Esophagus squamous epithelium (tissue), 5 donors: ENCODE measurements around the gene EGFR. TPM values are rescaled to one million over a fixed set of nuclear protein-coding genes. Genes with fewer than 3 reads are reported as not detected.

Source experiments
- DNase-seq: peaks from one replicate; lab custom pipeline; 2025; lab: John Stamatoyannopoulos, UW
- H3K27ac ChIP-seq, 4 donors: fragments of 200-600 bp; sonication (generic); one replicate each; pipeline ENCODE4 v1.5.1; 2016 to 2019; ENCODE audit warnings: mild to moderate bottlenecking in 1 of 4
- H3K27me3 ChIP-seq, 4 donors: fragments of 200-600 bp; sonication (generic); 1 replicate in 3 of 4; 2 replicates in 1 of 4; pipeline versions ENCODE4 v1.5.1 to v1.6.0; 2017 to 2021; ENCODE audit warnings: antibody characterized with exemption in 1 of 4
- H3K36me3 ChIP-seq, 3 donors: fragments of 200-600 bp; sonication (generic); one replicate each; pipeline ENCODE4 v1.5.1; 2016 to 2019
- H3K4me1 ChIP-seq, 3 donors: fragments of 200-600 bp; sonication (generic); one replicate each; pipeline ENCODE4 v1.5.1; 2017 to 2019
- H3K4me3 ChIP-seq, 4 donors: fragments of 200-600 bp; sonication (generic); 1 replicate in 3 of 4; 2 replicates in 1 of 4; pipeline ENCODE4 v1.5.1; 2016 to 2019; ENCODE audit warnings: mild to moderate bottlenecking in 2 of 4, moderate library complexity in 1 of 4
- H3K9me3 ChIP-seq, 3 donors: fragments of 200-600 bp; sonication (generic); one replicate each; pipeline ENCODE4 v1.5.1; 2016 to 2019
- CTCF ChIP-seq, 6 experiments: fragments of 450-650 bp in 4 of 6; fragments of 200-600 bp in 2 of 6; sonication (generic) in 2 of 6; IDR thresholded peaks; one replicate each; pipeline ENCODE4 v1.5.1; 2016 to 2019; ENCODE audit warnings: antibody characterized with exemption in 6 of 6, mild to moderate bottlenecking in 4 of 6, moderate library complexity in 4 of 6
- POLR2A ChIP-seq, 4 donors: fragments of 450-650 bp; IDR thresholded peaks; one replicate each; pipeline ENCODE4 v1.6.1; 2017; ENCODE audit warnings: antibody characterized with exemption in 4 of 4, mild to moderate bottlenecking in 4 of 4, moderate library complexity in 3 of 4
- WGBS, 2 donors: methylation state at CpG; one replicate each; pipeline ENCODE4 v1.1.5; 2018; 5-methylcytosine and 5-hydroxymethylcytosine counted together
- intact Hi-C: fragments of 100-400 bp; cut with DNase I; formaldehyde crosslinking; loops from one replicate; pipeline ENCODE4 v1.15.0; 2022
- total RNA-seq, 4 donors: library from RNA; depleted of rRNA; stranded (reverse); fragments of >200 nt; gene quantifications; one replicate each; pipeline ENCODE4 v1.1.0, GENCODE V29; 2016
- donor health status: DM: yes; HTN: yes; CAD: no.

Gene EGFR
- total RNA-seq, 4 donors from 2014 or later: 66.1 to 108 (median 72.3) TPM

- TF ChIP-seq CTCF (IDR thresholded peaks at IDR 0.05) (no peak), POLR2A (IDR thresholded peaks at IDR 0.05) (no peak)
- no peaks in the 10 kb centered on the region for H3K27me3 ChIP-seq
- no peak for DNase-seq
- WGBS, 2 donors: 61 to 73% methylated on average over 4 of the region's 4 CpGs
- no peaks in the 10 kb centered on the region for H3K4me1 ChIP-seq
- no peak overlapping the region for H3K4me3 ChIP-seq
- no peaks in the 10 kb centered on the region for H3K9me3 ChIP-seq
- no peaks in the 10 kb centered on the region for H3K36me3 ChIP-seq
- no peak overlapping the region for H3K27ac ChIP-seq
- intact Hi-C loops: no loop called here
Observed at GRCh38 chr7:54989453-54990225, 29.2 kb upstream of the EGFR start.

DNA sequence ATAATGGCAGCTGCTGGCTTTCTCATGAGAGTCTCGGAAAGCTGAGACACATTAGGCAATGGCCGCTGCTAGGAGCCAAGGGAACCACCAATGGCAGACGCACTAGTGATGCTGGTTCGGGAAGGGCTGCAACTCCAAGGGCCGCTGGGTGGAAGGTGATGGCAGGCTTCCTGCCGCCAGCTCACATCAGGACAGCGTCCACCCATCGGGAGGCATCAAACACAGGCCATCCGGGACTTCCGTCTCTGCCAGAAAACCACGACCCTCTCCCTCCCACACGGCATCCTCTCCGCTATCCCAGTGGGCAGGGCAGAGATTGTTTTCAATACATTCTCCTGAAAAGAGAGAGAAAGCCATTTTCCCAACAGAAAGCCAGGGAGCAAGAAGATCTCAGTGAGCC, 27.5 kb upstream of the EGFR start:
- H3K27ac ChIP-seq: no peak overlapping the region
- no peaks in the 10 kb centered on the region for H3K36me3 ChIP-seq
- no peaks in the 10 kb centered on the region for H3K27me3 ChIP-seq
- TF ChIP-seq CTCF (IDR thresholded peaks at IDR 0.05): no peak
- TF ChIP-seq POLR2A (IDR thresholded peaks at IDR 0.05): no peak
- H3K4me3 ChIP-seq: no peak overlapping the region
- DNase-seq: no peak
- H3K4me1 ChIP-seq: peaks cover 0 to 9% (median 0%) of the 10 kb centered on the region in 3 donors
- H3K9me3 ChIP-seq: no peaks in the 10 kb centered on the region
- WGBS, 2 donors: 90 to 93% methylated on average over 6 to 12 of the region's 13 CpGs
- intact Hi-C loops: no loop called here

GRCh38 chr7:54992871-54993475, 25.8 kb upstream of the EGFR start:
- no peak overlapping the region for H3K27ac ChIP-seq
- no peak for TF ChIP-seq POLR2A (IDR thresholded peaks at IDR 0.05)
- WGBS, 2 donors: 83 to 90% methylated on average over 4 of the region's 4 CpGs
- peaks cover 0 to 10% (median 0%) of the 10 kb centered on the region in 3 donors for H3K4me1 ChIP-seq
- H3K9me3 ChIP-seq: no peaks in the 10 kb centered on the region
- H3K36me3 ChIP-seq: no peaks in the 10 kb centered on the region
- intact Hi-C loops: no loop called here
- DNase-seq: no peak
- H3K27me3 ChIP-seq: no peaks in the 10 kb centered on the region
- no peak overlapping the region for H3K4me3 ChIP-seq

DNA sequence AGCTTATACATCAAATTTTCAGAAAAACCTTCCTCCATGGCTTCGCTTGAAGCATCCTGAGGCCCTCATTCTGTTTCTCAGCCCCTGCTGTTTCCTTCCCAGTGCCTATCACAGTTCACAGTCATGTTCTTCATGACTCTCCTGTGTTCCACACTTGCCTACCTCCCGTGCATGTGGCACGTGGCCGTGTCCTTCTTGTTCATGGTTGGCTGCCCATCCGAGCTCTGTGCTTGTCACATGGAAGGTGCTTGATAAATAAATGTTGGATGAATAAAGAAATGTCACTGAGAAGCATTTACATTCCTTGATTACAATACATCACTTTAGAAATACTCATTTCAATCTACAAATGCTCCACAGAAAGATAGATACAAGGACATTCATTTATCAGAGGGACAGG, 23.7 kb upstream of the EGFR start:
- Histone ChIP-seq H3K4me3 (no peak overlapping the region), H3K27ac (no peak overlapping the region), H3K27me3 (no peaks in the 10 kb centered on the region), H3K9me3 (no peaks in the 10 kb centered on the region), H3K36me3 (no peaks in the 10 kb centered on the region), H3K4me1 (peaks cover 0 to 10% (median 0%) of the 10 kb centered on the region in 3 donors)
- no peak for DNase-seq
- TF ChIP-seq CTCF (IDR thresholded peaks at IDR 0.05) (no peak), POLR2A (IDR thresholded peaks at IDR 0.05) (no peak)
- WGBS, 2 donors: 66 to 97% methylated on average over 5 of the region's 5 CpGs
- intact Hi-C loops: no loop called here

GRCh38 chr7:54995610-54996363, 23.0 kb upstream of the EGFR start:
- intact Hi-C loops: no loop called here
- 16 to 31% methylated on average over 5 of the region's 5 CpGs for WGBS, 2 donors
- Histone ChIP-seq H3K4me1 (peaks cover 0 to 10% (median 0%) of the 10 kb centered on the region in 3 donors), H3K27me3 (no peaks in the 10 kb centered on the region), H3K36me3 (no peaks in the 10 kb centered on the region), H3K27ac (no peak overlapping the region), H3K4me3 (no peak overlapping the region), H3K9me3 (no peaks in the 10 kb centered on the region)
- no peak for DNase-seq
- TF ChIP-seq CTCF (IDR thresholded peaks at IDR 0.05): no peak
- TF ChIP-seq POLR2A (IDR thresholded peaks at IDR 0.05): no peak
